HCT116 (cell line): ENCODE measurements around the gene COX4I2. TPM values are rescaled to one million over a fixed set of nuclear protein-coding genes. Genes with fewer than 3 reads are reported as not detected.
A peak's percentile ranks its signal among the peaks of the same experiment; 100 is the strongest.

Experiments used
- ATAC-seq: fragments of 200-7000 bp; cut with Tn5 transposase; 2 replicates; pipeline ENCODE4 v1.9.1; 2020; ENCODE audit warnings: mild to moderate bottlenecking, moderate library complexity
- BruUV-seq: library from RNA; stranded (reverse); fragments of 400-500 nt; replicated peaks from 2 replicates; lab custom pipeline; 2021; lab: Mats Ljungman, UMichigan
- CTCF ChIA-PET: fragments of 300-600 bp; sonication (Branson Sonifier 250); formaldehyde crosslinking; loops from one replicate; lab custom pipeline; 2021; ENCODE audit warnings: antibody characterized with exemption; lab: Charles Lee
- POLR2A ChIA-PET: fragments of 300-600, 350-600 bp; sonication (Branson Sonifier 250); formaldehyde crosslinking; loops from one replicate; lab custom pipeline; 2021; ENCODE audit warnings: antibody characterized with exemption; lab: Charles Lee
- RAD21 ChIA-PET, 2 experiments: fragments of 300-600 bp; sonication (Branson Sonifier 250); formaldehyde crosslinking; loops; one replicate each; lab custom pipeline; 2023; ENCODE audit warnings: low total read pairs in 2 of 2; ENCODE audit not compliant: uncharacterized antibody in 2 of 2, unreplicated experiment in 2 of 2, low non-redundant PET in 1 of 2; lab: Charles Lee
- DNase-seq: peaks from one replicate; pipeline ENCODE4 v3.0.0-alpha.2; 2010; ENCODE audit warnings: low read depth, low spot score
- H2AFZ ChIP-seq: fragments of 200-600 bp; shearing (Covaris generic), sonication (generic); 2 replicates; pipeline ENCODE4 v1.6.1; 2017; ENCODE audit warnings: low read depth, mixed run types, mixed read lengths, antibody characterized with exemption, low read length; ENCODE audit not compliant: poor library complexity, severe bottlenecking
- H3K27ac ChIP-seq: 2 replicates; pipeline ENCODE4 v1.5.1; 2012; ENCODE audit warnings: low read depth, low read length
- H3K27me3 ChIP-seq: fragments of 200-600 bp; sonication (generic); 2 replicates; pipeline ENCODE4 v1.6.1; 2016; ENCODE audit warnings: mixed run types, low read length, mixed read lengths; ENCODE audit not compliant: insufficient read depth
- H3K36me3 ChIP-seq, 2 experiments: fragments of 200-500 bp in 1 of 2; fragments of 200-600 bp in 1 of 2; sonication (Bioruptor generic) in 1 of 2; sonication (generic) in 1 of 2; 2 replicates each; pipeline versions ENCODE4 v1.5.1 to v1.6.1; 2014 to 2016; ENCODE audit warnings: low read length in 2 of 2, inconsistent platforms in 1 of 2, mixed read lengths in 1 of 2, mixed run types in 1 of 2; ENCODE audit not compliant: insufficient read depth in 2 of 2, control insufficient read depth in 1 of 2
- H3K4me1 ChIP-seq, 2 experiments: fragments of 200-600 bp in 1 of 2; sonication (generic) in 1 of 2; 2 replicates each; pipeline versions ENCODE4 v1.5.1 to v1.6.1; 2012 to 2017; ENCODE audit warnings: low read length in 2 of 2, inconsistent platforms in 1 of 2, mild to moderate bottlenecking in 1 of 2, mixed read lengths in 1 of 2, mixed run types in 1 of 2, moderate library complexity in 1 of 2; ENCODE audit not compliant: insufficient read depth in 2 of 2, control insufficient read depth in 1 of 2
- H3K4me2 ChIP-seq: fragments of 200-600 bp; sonication (generic); 2 replicates; pipeline ENCODE4 v1.6.1; 2017; ENCODE audit warnings: mixed run types, low read length, mixed read lengths
- H3K4me3 ChIP-seq, 2 experiments: fragments of 200-600 bp in 1 of 2; sonication (generic) in 1 of 2; replicated peaks in 1 of 2; 2 replicates each; pipeline ENCODE4 v1.5.1; 2011 to 2016; ENCODE audit warnings: low read length in 2 of 2, control low read depth in 1 of 2, low read depth in 1 of 2, mild to moderate bottlenecking in 1 of 2, mixed read lengths in 1 of 2, mixed run types in 1 of 2
- H3K79me2 ChIP-seq: fragments of 200-600 bp; sonication (generic); 2 replicates; pipeline ENCODE4 v1.6.1; 2017; ENCODE audit warnings: mild to moderate bottlenecking, mixed run types, low read length, moderate library complexity, mixed read lengths; ENCODE audit not compliant: insufficient read depth
- H3K9ac ChIP-seq: fragments of 200-600 bp; sonication (generic); 2 replicates; pipeline ENCODE4 v1.6.1; 2016; ENCODE audit warnings: low read length, mixed read lengths
- H3K9me2 ChIP-seq: fragments of 200-600 bp; sonication (generic), shearing (Covaris generic); 2 replicates; pipeline ENCODE4 v1.6.1; 2017; ENCODE audit warnings: mixed run types, mild to moderate bottlenecking, moderate library complexity; ENCODE audit not compliant: insufficient read depth
- H3K9me3 ChIP-seq, 2 experiments: fragments of 200-500 bp in 1 of 2; fragments of 200-600 bp in 1 of 2; sonication (Bioruptor generic) in 1 of 2; sonication (generic) in 1 of 2; 2 replicates each; pipeline ENCODE4 v1.6.1; 2014 to 2017; ENCODE audit warnings: low read length in 2 of 2, mixed read lengths in 2 of 2, inconsistent platforms in 1 of 2, low read depth in 1 of 2, mild to moderate bottlenecking in 1 of 2, mixed run types in 1 of 2, moderate library complexity in 1 of 2; ENCODE audit not compliant: control insufficient read depth in 1 of 2, insufficient read depth in 1 of 2
- H4K20me1 ChIP-seq: fragments of 200-600 bp; sonication (generic), shearing (Covaris generic); 2 replicates; pipeline ENCODE4 v1.6.1; 2017; ENCODE audit warnings: mixed run types, mild to moderate bottlenecking, moderate library complexity; ENCODE audit not compliant: insufficient read depth
- ATF3 ChIP-seq: IDR thresholded peaks from 2 replicates; pipeline ENCODE4 v1.6.1; 2012
- EZH2 ChIP-seq: fragments of 200-600 bp; sonication (generic); IDR thresholded peaks from 2 replicates; pipeline ENCODE4 v1.6.1; 2017; ENCODE audit warnings: antibody characterized with exemption, mixed run types
- FOSL1 ChIP-seq: IDR thresholded peaks from 2 replicates; pipeline ENCODE4 v1.6.1; 2012; ENCODE audit warnings: low read depth
- POLR2A ChIP-seq: IDR thresholded peaks from 2 replicates; pipeline ENCODE4 v1.7.0; 2011; ENCODE audit warnings: borderline replicate concordance; ENCODE audit not compliant: insufficient read depth, insufficient read length; ENCODE audit errors: extremely low read depth
- POLR2AphosphoS5 ChIP-seq: IDR thresholded peaks from 2 replicates; pipeline ENCODE4 v1.6.1; 2011; ENCODE audit warnings: mild to moderate bottlenecking, low read depth, low read length, moderate library complexity
- REST ChIP-seq: IDR thresholded peaks from 2 replicates; pipeline ENCODE4 v1.6.1; 2012; ENCODE audit warnings: low read depth
- SRF ChIP-seq: IDR thresholded peaks from 2 replicates; pipeline ENCODE4 v1.6.1; 2012; ENCODE audit warnings: low read depth
- YY1 ChIP-seq: IDR thresholded peaks from 2 replicates; pipeline ENCODE4 v1.6.1; 2011; ENCODE audit warnings: low read length, low read depth, moderate library complexity, mild to moderate bottlenecking; ENCODE audit not compliant: insufficient replicate concordance; ENCODE audit errors: extremely low read depth
- ZFX ChIP-seq: fragments of 450-650 bp; IDR thresholded peaks from 2 replicates; pipeline ENCODE4 v1.6.1; 2017
- ZNF274 ChIP-seq: fragments of 200-500 bp; sonication (Bioruptor generic); IDR thresholded peaks from 2 replicates; pipeline ENCODE4 v1.6.1; 2014; ENCODE audit warnings: mild to moderate bottlenecking, low read depth, low read length, inconsistent platforms
- intact Hi-C: fragments of 100-400 bp; cut with micrococcal nuclease; formaldehyde crosslinking; loops from 2 replicates; pipeline ENCODE4 v1.10.0; 2022
- total RNA-seq: library from RNA; stranded (reverse); gene quantifications from one replicate; pipeline ENCODE4 v1.2.1, GENCODE V29; 2021; ENCODE audit not compliant: unreplicated experiment

Gene COX4I2
- total RNA-seq, 1 experiment from 2014 or later = not detected

- Histone ChIP-seq H4K20me1 (no peaks in the 10 kb centered on the region), H3K27ac (peak overlapping the region; percentile 7), H3K79me2 (peaks cover 80% of the 10 kb centered on the region), H3K4me2 (peak overlapping the region; percentile 17; the same call in 1 of the 2 replicates), H3K9ac (no peak overlapping the region), H3K4me3 (no peak overlapping the region), H3K9me3 (no peaks in the 10 kb centered on the region), H3K27me3 (no peaks in the 10 kb centered on the region)
- ChIA-PET RAD21 (no interaction called here), CTCF (no interaction called here)
- no TSS peak for BruUV-seq
- TF ChIP-seq POLR2AphosphoS5 (peak; percentile 23; the same call in 1 of the 2 replicates), YY1 (no peak), ZFX (peak; percentile 10; the same call in 1 of the 2 replicates)
- TF ChIP-seq, all 23 proteins: peak for 2
- intact Hi-C loops = no loop called here
- no peak for DNase-seq
- POLR2A ChIA-PET = no interaction called here
- no peak overlapping the region for H2AFZ ChIP-seq
- no peak for ATAC-seq
- peaks cover 40 to 91% of the 10 kb centered on the region in 2 experiments for H3K4me1 ChIP-seq
- H3K36me3 ChIP-seq = peaks cover 2 to 57% of the 10 kb centered on the region in 2 experiments; a peak in 2 of 4 replicates
- H3K9me2 ChIP-seq = no peaks in the 10 kb centered on the region
These were observed 28.7 kb downstream of the COX4I2 start for GRCh38 chr20:31666258-31667042.

- H3K9me2 ChIP-seq = no peaks in the 10 kb centered on the region
- ChIA-PET RAD21 (no interaction called here), POLR2A (no interaction called here), CTCF (no interaction called here)
- H2AFZ ChIP-seq = no peak overlapping the region
- DNase-seq = no peak
- H3K79me2 ChIP-seq = peaks cover 91% of the 10 kb centered on the region
- no peaks in the 10 kb centered on the region for H3K27me3 ChIP-seq
- BruUV-seq = no TSS peak
- no peaks in the 10 kb centered on the region for H3K9me3 ChIP-seq
- H3K9ac ChIP-seq = no peak overlapping the region
- ATAC-seq = no peak
- no peaks in the 10 kb centered on the region for H4K20me1 ChIP-seq
- peaks cover 35 to 87% of the 10 kb centered on the region in 2 experiments for H3K4me1 ChIP-seq
- peak overlapping the region; percentile 48; the same call in 1 of the 2 replicates for H3K27ac ChIP-seq
- no peak overlapping the region for H3K4me3 ChIP-seq
- TF ChIP-seq FOSL1 = no peak
- no peak for TF ChIP-seq EZH2
- no peak for TF ChIP-seq POLR2A
- TF ChIP-seq ZNF274 = no peak
- no peak for TF ChIP-seq REST
- TF ChIP-seq POLR2AphosphoS5 = no peak
- no peak for TF ChIP-seq ZFX
- TF ChIP-seq ATF3 = no peak
- no peak for TF ChIP-seq SRF
- no peak overlapping the region for H3K4me2 ChIP-seq
- peaks cover 2 to 61% of the 10 kb centered on the region in 2 experiments; a peak in 2 of 4 replicates for H3K36me3 ChIP-seq
- intact Hi-C loops = no loop called here
These were observed 29.9 kb downstream of the COX4I2 start for GRCh38 chr20:31667315-31668285.
